Prostate gland (tissue), 2 donors: ENCODE results near the gene ANKLE1.
A peak's percentile ranks its signal among the peaks of the same experiment; 100 is the strongest.

Experiments used
- POLR2A ChIP-seq: fragments of 450-650 bp; IDR thresholded peaks from one replicate; pipeline ENCODE4 v1.6.1; 2016; ENCODE audit warnings: antibody characterized with exemption, mild to moderate bottlenecking
- TF ChIP-seq, protein P1 (sequence below), 4 experiments: fragments of 200-600 bp in 2 of 4; fragments of 450-650 bp in 2 of 4; sonication (generic) in 2 of 4; IDR thresholded peaks; 1 replicate in 3 of 4; 2 replicates in 1 of 4; pipeline ENCODE4 v1.5.1; 2016 to 2019; ENCODE audit warnings: antibody characterized with exemption in 4 of 4, mild to moderate bottlenecking in 2 of 4, moderate library complexity in 2 of 4

DNA sequence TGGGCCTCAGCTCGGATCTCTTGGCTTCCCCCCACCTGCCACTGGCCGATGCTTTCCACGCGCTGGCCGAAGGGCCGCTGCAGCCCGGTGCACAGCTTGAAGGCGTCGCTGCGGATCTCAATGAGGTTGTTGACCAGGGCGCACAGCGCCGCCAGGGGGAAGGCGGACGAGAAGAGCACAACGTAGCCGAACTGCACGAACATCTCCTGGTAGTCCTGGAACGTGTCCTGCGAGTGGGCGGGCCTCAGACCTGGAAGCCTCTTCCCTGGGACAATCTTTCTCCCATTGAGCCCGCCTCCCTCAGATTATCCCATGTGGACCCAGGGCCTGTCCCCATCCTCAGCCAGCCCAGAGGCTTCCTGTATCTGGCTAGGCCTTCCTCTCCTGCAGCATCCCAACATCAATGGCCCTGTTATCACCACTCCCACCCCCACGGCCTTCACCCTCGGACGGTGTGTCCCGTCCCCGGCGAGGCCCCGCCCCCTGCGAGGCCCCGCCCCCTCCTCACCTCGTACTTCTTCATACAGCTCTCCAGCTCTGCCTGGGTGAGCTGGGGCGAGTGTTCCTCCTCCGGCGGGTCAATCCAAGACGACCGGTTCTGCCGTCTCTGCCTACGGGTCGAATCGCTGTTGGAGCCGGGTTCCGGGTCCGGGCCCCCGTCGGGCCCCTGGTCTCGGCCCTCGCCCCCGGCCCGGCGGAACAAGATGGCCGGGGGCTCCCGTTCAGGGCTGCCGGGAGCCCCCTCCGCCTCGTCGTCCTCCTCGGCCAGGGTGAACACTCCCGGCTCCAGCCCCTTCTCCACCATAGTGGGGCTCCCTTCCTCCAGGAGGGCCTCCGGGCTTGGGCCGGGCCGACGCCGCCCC lies 46.2 kb downstream of the ANKLE1 start:
- TF ChIP-seq POLR2A: peak; percentile 18
- TF ChIP-seq, protein P1, sequence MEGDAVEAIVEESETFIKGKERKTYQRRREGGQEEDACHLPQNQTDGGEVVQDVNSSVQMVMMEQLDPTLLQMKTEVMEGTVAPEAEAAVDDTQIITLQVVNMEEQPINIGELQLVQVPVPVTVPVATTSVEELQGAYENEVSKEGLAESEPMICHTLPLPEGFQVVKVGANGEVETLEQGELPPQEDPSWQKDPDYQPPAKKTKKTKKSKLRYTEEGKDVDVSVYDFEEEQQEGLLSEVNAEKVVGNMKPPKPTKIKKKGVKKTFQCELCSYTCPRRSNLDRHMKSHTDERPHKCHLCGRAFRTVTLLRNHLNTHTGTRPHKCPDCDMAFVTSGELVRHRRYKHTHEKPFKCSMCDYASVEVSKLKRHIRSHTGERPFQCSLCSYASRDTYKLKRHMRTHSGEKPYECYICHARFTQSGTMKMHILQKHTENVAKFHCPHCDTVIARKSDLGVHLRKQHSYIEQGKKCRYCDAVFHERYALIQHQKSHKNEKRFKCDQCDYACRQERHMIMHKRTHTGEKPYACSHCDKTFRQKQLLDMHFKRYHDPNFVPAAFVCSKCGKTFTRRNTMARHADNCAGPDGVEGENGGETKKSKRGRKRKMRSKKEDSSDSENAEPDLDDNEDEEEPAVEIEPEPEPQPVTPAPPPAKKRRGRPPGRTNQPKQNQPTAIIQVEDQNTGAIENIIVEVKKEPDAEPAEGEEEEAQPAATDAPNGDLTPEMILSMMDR (IDR thresholded peaks at IDR 0.05): peak; percentile 28 to 77 (median 55)
